Left lung (tissue), 10 donors: ENCODE data around the gene MMAA. TPM values are rescaled to one million over a fixed set of nuclear protein-coding genes. Genes with fewer than 3 reads are reported as not detected.
A peak's percentile ranks its signal among the peaks of the same experiment; 100 is the strongest.
"Not testable (repeated sequence)": the region's sequence is repeated elsewhere in the genome, so short reads cannot be mapped to it uniquely, and the experiment has no call there.

Experiments
- ATAC-seq: fragments of 200-7000 bp; cut with Tn5 transposase; one replicate; pipeline ENCODE4 v1.9.1; 2020; ENCODE audit warnings: moderate library complexity
- DNase-seq, 4 donors: peaks; one replicate each; pipeline ENCODE4 v3.0.0-alpha.2; 2013 to 2020
- H3K27ac ChIP-seq, 2 donors: fragments of 200-600 bp; sonication (generic) in 1 of 2; one replicate each; pipeline versions ENCODE4 v1.5.0 to v1.8.0; 2020 to 2021
- H3K27me3 ChIP-seq, 2 donors: fragments of 200-600 bp; sonication (generic) in 1 of 2; one replicate each; pipeline versions ENCODE4 v1.5.0 to v1.8.0; 2020 to 2021
- H3K36me3 ChIP-seq, 2 donors: fragments of 200-600 bp; sonication (generic) in 1 of 2; one replicate each; pipeline versions ENCODE4 v1.5.0 to v1.8.0; 2020 to 2021
- H3K4me1 ChIP-seq, 2 donors: fragments of 200-600 bp; one replicate each; pipeline ENCODE4 v1.8.0; 2021
- H3K4me3 ChIP-seq, 2 donors: fragments of 200-600 bp; sonication (generic) in 1 of 2; one replicate each; pipeline versions ENCODE4 v1.5.0 to v1.8.0; 2020 to 2021; ENCODE audit warnings: mild to moderate bottlenecking in 1 of 2
- H3K9me3 ChIP-seq, 2 donors: fragments of 200-600 bp; sonication (generic) in 1 of 2; one replicate each; pipeline versions ENCODE4 v1.5.0 to v1.8.0; 2020 to 2021
- intact Hi-C, 2 donors: fragments of 100-400 bp; cut with DNase I; formaldehyde crosslinking; loops; one replicate each; pipeline versions ENCODE4 v1.11.2 to v1.14.2; 2022
- polyA plus RNA-seq, 6 donors: library from polyadenylated mRNA; unstranded; fragments of 120-200 nt; gene quantifications; one replicate each; pipeline ENCODE4 v1.2.1, GENCODE V29; 2013; ENCODE audit not compliant: insufficient read length in 6 of 6
- total RNA-seq, 2 donors: library from RNA; stranded (reverse); fragmentation: NEBNext Ultra II Directional; extraction: Animal tissue kit (Norgen Biotek cat#: 25700); gene quantifications; one replicate each; pipeline ENCODE4 v1.2.1, GENCODE V29; 2021
- TF ChIP-seq, protein P1 (sequence below), 2 donors: fragments of 200-600 bp; sonication (generic) in 1 of 2; IDR thresholded peaks; one replicate each; pipeline versions ENCODE4 v1.5.0 to v1.8.0; 2021; ENCODE audit warnings: antibody characterized with exemption in 2 of 2
- donor health status: DM: no; HTN: yes; CAD: no.
- donor health status: DM: no; HTN: no; CAD: no.

Gene MMAA
- total and polyA plus RNA-seq, 8 donors, result 6.5 to 10.3 (median 8.1) TPM

GRCh38 chr4:145619639-145619996 is 433 bp downstream of the MMAA start:
- H3K36me3 ChIP-seq, result no peaks in the 10 kb centered on the region
- TF ChIP-seq, protein P1, sequence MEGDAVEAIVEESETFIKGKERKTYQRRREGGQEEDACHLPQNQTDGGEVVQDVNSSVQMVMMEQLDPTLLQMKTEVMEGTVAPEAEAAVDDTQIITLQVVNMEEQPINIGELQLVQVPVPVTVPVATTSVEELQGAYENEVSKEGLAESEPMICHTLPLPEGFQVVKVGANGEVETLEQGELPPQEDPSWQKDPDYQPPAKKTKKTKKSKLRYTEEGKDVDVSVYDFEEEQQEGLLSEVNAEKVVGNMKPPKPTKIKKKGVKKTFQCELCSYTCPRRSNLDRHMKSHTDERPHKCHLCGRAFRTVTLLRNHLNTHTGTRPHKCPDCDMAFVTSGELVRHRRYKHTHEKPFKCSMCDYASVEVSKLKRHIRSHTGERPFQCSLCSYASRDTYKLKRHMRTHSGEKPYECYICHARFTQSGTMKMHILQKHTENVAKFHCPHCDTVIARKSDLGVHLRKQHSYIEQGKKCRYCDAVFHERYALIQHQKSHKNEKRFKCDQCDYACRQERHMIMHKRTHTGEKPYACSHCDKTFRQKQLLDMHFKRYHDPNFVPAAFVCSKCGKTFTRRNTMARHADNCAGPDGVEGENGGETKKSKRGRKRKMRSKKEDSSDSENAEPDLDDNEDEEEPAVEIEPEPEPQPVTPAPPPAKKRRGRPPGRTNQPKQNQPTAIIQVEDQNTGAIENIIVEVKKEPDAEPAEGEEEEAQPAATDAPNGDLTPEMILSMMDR (IDR thresholded peaks at IDR 0.05), result no peak
- peak in 2 of 4 donors; percentile 47 to 71 for DNase-seq
- intact Hi-C loops, result loop anchor here in 1 of 2 donors (10.0 kb wide), 1 partner anchor 385 kb away; no protein-coding TSS in a partner anchor
- H3K27me3 ChIP-seq, result no peaks in the 10 kb centered on the region
- peak; percentile 69 for ATAC-seq
- H3K27ac ChIP-seq, result peak overlapping the region; percentile 93 to 94
- H3K4me1 ChIP-seq, result peaks cover 6 to 41% of the 10 kb centered on the region in 2 donors
- peak overlapping the region; percentile 72 to 74 for H3K4me3 ChIP-seq
- no peaks in the 10 kb centered on the region for H3K9me3 ChIP-seq

DNA sequence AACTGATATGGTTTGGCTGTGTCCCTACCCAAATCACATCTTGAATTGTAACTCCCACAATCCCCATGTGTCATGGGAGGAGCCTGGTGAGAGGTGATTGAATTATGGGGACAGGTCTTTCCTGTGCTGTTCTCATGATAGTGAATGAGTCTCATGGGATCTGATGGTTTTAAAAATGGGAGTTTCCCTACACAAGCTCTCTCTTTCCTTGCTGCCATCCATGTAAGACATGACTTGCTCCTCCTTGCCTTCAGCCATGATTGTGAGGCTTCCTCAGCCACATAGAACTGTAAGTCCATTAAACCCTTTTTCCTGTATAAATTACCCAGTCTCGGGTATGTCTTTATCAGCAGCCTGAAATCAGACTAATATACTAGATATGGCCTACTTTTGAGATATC is 2.9 kb downstream of the MMAA start:
- ATAC-seq, H3K27ac ChIP-seq, H3K4me3 ChIP-seq, H3K9me3 ChIP-seq, H3K27me3 ChIP-seq, DNase-seq, H3K36me3 ChIP-seq: not testable (repeated sequence)
- H3K4me1 ChIP-seq, result peaks cover 6 to 38% of the 10 kb centered on the region in 2 donors
- intact Hi-C loops, result loop anchor here in 1 of 2 donors (10.0 kb wide), 1 partner anchor 113 kb away; no protein-coding TSS in a partner anchor

DNA sequence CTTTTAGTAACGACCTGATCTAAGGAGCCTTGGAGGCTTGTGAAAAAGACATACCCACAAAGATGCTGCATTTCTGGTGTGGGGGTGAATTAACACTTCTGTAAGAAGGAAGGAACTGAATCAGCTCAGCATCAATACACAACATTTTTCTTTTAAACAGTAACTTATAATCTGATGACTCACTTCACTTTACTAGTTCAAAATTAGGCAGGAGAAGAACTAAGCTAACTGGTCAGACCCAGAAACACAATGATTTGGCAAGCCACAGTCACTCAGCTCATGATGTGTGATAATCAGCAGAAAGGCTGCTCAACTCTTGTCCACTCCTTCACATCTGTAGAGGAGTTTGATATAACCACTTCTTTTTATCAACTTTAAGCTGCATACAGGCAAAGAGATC is 4.6 kb downstream of the MMAA start:
- Histone ChIP-seq H3K4me3 (no peak overlapping the region), H3K27me3 (no peaks in the 10 kb centered on the region), H3K36me3 (no peaks in the 10 kb centered on the region), H3K4me1 (peaks cover 0 to 26% of the 10 kb centered on the region in 2 donors), H3K27ac (no peak overlapping the region), H3K9me3 (no peaks in the 10 kb centered on the region)
- DNase-seq (no peak), ATAC-seq (no peak)
- intact Hi-C loops, result loop anchor here in 1 of 2 donors (10.0 kb wide), 1 partner anchor 111 kb away; no protein-coding TSS in a partner anchor
- TF ChIP-seq, protein P1 (IDR thresholded peaks at IDR 0.05), result no peak

GRCh38 chr4:145625677-145626622 is 6.8 kb downstream of the MMAA start:
- H3K27ac ChIP-seq, result no peak overlapping the region
- TF ChIP-seq, protein P1 (IDR thresholded peaks at IDR 0.05), result no peak
- ATAC-seq (no peak), DNase-seq (no peak)
- H3K4me1 ChIP-seq, result peaks cover 0 to 14% of the 10 kb centered on the region in 2 donors
- intact Hi-C loops, result loop anchor here in 1 of 2 donors (10.0 kb wide), 1 partner anchor 109 kb away; no protein-coding TSS in a partner anchor
- H3K27me3 ChIP-seq, result no peaks in the 10 kb centered on the region
- H3K9me3 ChIP-seq, result no peaks in the 10 kb centered on the region
- no peaks in the 10 kb centered on the region for H3K36me3 ChIP-seq
- no peak overlapping the region for H3K4me3 ChIP-seq

GRCh38 chr4:145626623-145626982 is 7.4 kb downstream of the MMAA start:
- Histone ChIP-seq H3K27ac (no peak overlapping the region), H3K4me3 (no peak overlapping the region), H3K9me3 (no peaks in the 10 kb centered on the region), H3K27me3 (no peaks in the 10 kb centered on the region), H3K4me1 (peaks cover 0 to 11% of the 10 kb centered on the region in 2 donors), H3K36me3 (no peaks in the 10 kb centered on the region)
- no peak for ATAC-seq
- DNase-seq, result no peak
- intact Hi-C loops, result loop anchor here in 1 of 2 donors (10.0 kb wide), 1 partner anchor 108 kb away; no protein-coding TSS in a partner anchor
- TF ChIP-seq, protein P1 (IDR thresholded peaks at IDR 0.05), result no peak
